Spleen (tissue), 11 donors: ENCODE data around the gene MKLN1. TPM values are rescaled to one million over a fixed set of nuclear protein-coding genes. Genes with fewer than 3 reads are reported as not detected.

Source experiments
- DNase-seq: peaks from one replicate; pipeline ENCODE4 v3.0.0-alpha.2; 2020
- H3K27ac ChIP-seq, 8 donors: fragments of 200-600 bp; sonication (generic) in 7 of 8; 1 replicate in 4 of 8; 2 replicates in 4 of 8; pipeline versions ENCODE4 v1.5.0 to v1.8.0; 2016 to 2021; ENCODE audit warnings: inconsistent platforms in 4 of 8, mild to moderate bottlenecking in 4 of 8, moderate library complexity in 1 of 8
- H3K27me3 ChIP-seq, 7 donors: fragments of 200-600 bp; sonication (generic) in 6 of 7; replicated peaks in 1 of 7; 1 replicate in 4 of 7; 2 replicates in 3 of 7; pipeline versions ENCODE4 v1.5.0 to v1.8.0; 2016 to 2021; ENCODE audit warnings: inconsistent platforms in 3 of 7, mild to moderate bottlenecking in 1 of 7
- H3K36me3 ChIP-seq, 6 donors: fragments of 200-600 bp; sonication (generic) in 5 of 6; 1 replicate in 4 of 6; 2 replicates in 2 of 6; pipeline versions ENCODE4 v1.5.0 to v1.8.0; 2016 to 2021; ENCODE audit warnings: inconsistent platforms in 2 of 6
- H3K4me1 ChIP-seq, 6 donors: fragments of 200-600 bp; sonication (generic) in 5 of 6; 1 replicate in 3 of 6; 2 replicates in 3 of 6; pipeline versions ENCODE4 v1.5.0 to v1.8.0; 2016 to 2021; ENCODE audit warnings: inconsistent platforms in 3 of 6
- H3K4me3 ChIP-seq, 8 donors: fragments of 200-600 bp; sonication (generic) in 7 of 8; 1 replicate in 4 of 8; 2 replicates in 4 of 8; pipeline versions ENCODE4 v1.5.0 to v1.8.0; 2016 to 2021; ENCODE audit warnings: inconsistent platforms in 4 of 8, mild to moderate bottlenecking in 4 of 8, moderate library complexity in 2 of 8
- H3K9me3 ChIP-seq, 8 donors: fragments of 200-600 bp; sonication (generic) in 7 of 8; 1 replicate in 4 of 8; 2 replicates in 4 of 8; pipeline versions ENCODE4 v1.5.0 to v1.8.0; 2016 to 2021; ENCODE audit warnings: inconsistent platforms in 4 of 8
- CTCF ChIP-seq, 11 experiments: fragments of 200-600 bp in 7 of 11; fragments of 450-650 bp in 4 of 11; sonication (generic) in 4 of 11; IDR thresholded peaks in 8 of 11; conservative IDR thresholded peaks in 3 of 11; 1 replicate in 7 of 11; 2 replicates in 4 of 11; pipeline versions ENCODE4 v1.4.0 to v1.8.0; 2016 to 2021; ENCODE audit warnings: antibody characterized with exemption in 11 of 11, inconsistent platforms in 4 of 11, mild to moderate bottlenecking in 1 of 11
- POLR2A ChIP-seq, 3 donors: fragments of 450-650 bp; IDR thresholded peaks; one replicate each; pipeline ENCODE4 v1.5.1; 2017; ENCODE audit warnings: antibody characterized with exemption in 3 of 3, mild to moderate bottlenecking in 1 of 3
- POLR2AphosphoS5 ChIP-seq, 3 donors: sonication (generic); formaldehyde crosslinking; IDR thresholded peaks; one replicate each; pipeline ENCODE4 v1.5.1; 2017; ENCODE audit warnings: antibody characterized with exemption in 3 of 3
- WGBS, 5 donors: extraction: QIAGEN DNeasy Blood & Tissue Kit in 3 of 5; methylation state at CpG; one replicate each; pipeline versions ENCODE4 v1.1.5 to v1.1.7; 2013 to 2018; 5-methylcytosine and 5-hydroxymethylcytosine counted together
- intact Hi-C: fragments of 100-400 bp; cut with DNase I; formaldehyde crosslinking; loops from one replicate; pipeline ENCODE4 v1.15.0; 2023; ENCODE audit warnings: low total_unique reads
- polyA plus RNA-seq, 3 donors: library from polyadenylated mRNA; stranded (reverse); fragments of 200-250 nt; gene quantifications; one replicate each; pipeline ENCODE4 v1.2.1, GENCODE V29; 2013
- total RNA-seq, 7 donors: library from RNA; depleted of rRNA in 3 of 7; stranded (reverse); fragments of >200 nt in 3 of 7; fragmentation: NEBNext Ultra II Directional in 4 of 7; extraction: Animal tissue kit (Norgen Biotek cat#: 25700) in 4 of 7; gene quantifications; one replicate each; pipeline versions ENCODE4 v1.1.0 to v1.2.1, GENCODE V29; 2016 to 2021
- donor health status: healthy with polysubstance abuse.
- donor health status: DM: no; HTN: no; CAD: no; lungs with moderate emphysema.
- donor health status: DM: no; HTN: no; CAD: no.
- donor health status: Bipolar disorder and iron deficiency.
- donor health status: healthy.
- donor health status: DM: no; HTN: no; CAD: no.
- donor health status: DM: yes; HTN: yes; CAD: no.

Gene MKLN1
- total and polyA plus RNA-seq, 10 donors: 7.1 to 87.4 (median 66.5) TPM

GRCh38 chr7:131524115-131524514, 196.4 kb downstream of the MKLN1 start:
- DNase-seq: no peak
- TF ChIP-seq POLR2AphosphoS5 (IDR thresholded peaks at IDR 0.05) (no peak), CTCF (IDR thresholded peaks at IDR 0.05 in 8 of 11, conservative IDR thresholded peaks at IDR 0.05 in 3 of 11) (no peak), POLR2A (IDR thresholded peaks at IDR 0.05) (no peak)
- Histone ChIP-seq H3K27me3 (no peaks in the 10 kb centered on the region), H3K9me3 (no peaks in the 10 kb centered on the region), H3K4me1 (peaks cover 0 to 23% (median 5%) of the 10 kb centered on the region in 6 donors), H3K4me3 (no peak overlapping the region), H3K36me3 (no peaks in the 10 kb centered on the region), H3K27ac (peak overlapping the region in 1 of 8 donors; percentile 14)
- intact Hi-C loops: no loop called here
- WGBS, 5 donors: 30 to 58% (median 41%) methylated on average over 2 of the region's 2 CpGs

- no peak overlapping the region for H3K27ac ChIP-seq
- no peak overlapping the region for H3K4me3 ChIP-seq
- no peaks in the 10 kb centered on the region for H3K36me3 ChIP-seq
- no peak for DNase-seq
- H3K4me1 ChIP-seq: peaks cover 0 to 23% (median 7%) of the 10 kb centered on the region in 6 donors
- no peaks in the 10 kb centered on the region for H3K27me3 ChIP-seq
- H3K9me3 ChIP-seq: no peaks in the 10 kb centered on the region
- TF ChIP-seq POLR2AphosphoS5 (IDR thresholded peaks at IDR 0.05): no peak
- no peak for TF ChIP-seq CTCF (IDR thresholded peaks at IDR 0.05 in 8 of 11, conservative IDR thresholded peaks at IDR 0.05 in 3 of 11)
- TF ChIP-seq POLR2A (IDR thresholded peaks at IDR 0.05): no peak
- intact Hi-C loops: no loop called here
These were observed 197.0 kb downstream of the MKLN1 start for GRCh38 chr7:131524703-131525102.

- no peaks in the 10 kb centered on the region for H3K36me3 ChIP-seq
- no peak overlapping the region for H3K27ac ChIP-seq
- DNase-seq: no peak
- H3K4me1 ChIP-seq: peaks cover 0 to 23% (median 7%) of the 10 kb centered on the region in 6 donors
- WGBS, 5 donors: 79 to 95% (median 83%) methylated on average over 2 of the region's 2 CpGs
- TF ChIP-seq CTCF (IDR thresholded peaks at IDR 0.05 in 8 of 11, conservative IDR thresholded peaks at IDR 0.05 in 3 of 11): no peak
- no peak for TF ChIP-seq POLR2A (IDR thresholded peaks at IDR 0.05)
- no peak for TF ChIP-seq POLR2AphosphoS5 (IDR thresholded peaks at IDR 0.05)
- H3K4me3 ChIP-seq: no peak overlapping the region
- no peaks in the 10 kb centered on the region for H3K27me3 ChIP-seq
- H3K9me3 ChIP-seq: no peaks in the 10 kb centered on the region
- intact Hi-C loops: no loop called here
These were observed 198.1 kb downstream of the MKLN1 start for GRCh38 chr7:131525820-131526219.

GRCh38 chr7:131527456-131527855, 199.8 kb downstream of the MKLN1 start:
- Histone ChIP-seq H3K27me3 (no peaks in the 10 kb centered on the region), H3K4me1 (peaks cover 0 to 13% (median 3%) of the 10 kb centered on the region in 6 donors), H3K9me3 (no peaks in the 10 kb centered on the region), H3K4me3 (no peak overlapping the region), H3K27ac (no peak overlapping the region), H3K36me3 (no peaks in the 10 kb centered on the region)
- TF ChIP-seq CTCF (IDR thresholded peaks at IDR 0.05 in 8 of 11, conservative IDR thresholded peaks at IDR 0.05 in 3 of 11) (no peak), POLR2AphosphoS5 (IDR thresholded peaks at IDR 0.05) (no peak), POLR2A (IDR thresholded peaks at IDR 0.05) (no peak)
- intact Hi-C loops: no loop called here
- WGBS, 5 donors: 37 to 45% (median 44%) methylated on average over 4 of the region's 4 CpGs
- peak; percentile 17 for DNase-seq
